Natural killer cell (primary cell): ENCODE results near the gene FSIP1. TPM values are rescaled to one million over a fixed set of nuclear protein-coding genes. Genes with fewer than 3 reads are reported as not detected.

Source experiments
- ATAC-seq, 3 donors: fragments of 150-1000 bp in 2 of 3; fragments of 200-7000 bp in 1 of 3; cut with Tn5 transposase; 1 replicate in 1 of 3; 2 replicates in 2 of 3; pipeline ENCODE4 v1.10.0; 2021; ENCODE audit warnings: mild to moderate bottlenecking in 2 of 3, moderate library complexity in 2 of 3
- DNase-seq, 2 donors: peaks; one replicate each; pipeline versions ENCODE4 v3.0.0 to v3.0.0-alpha.2; 2013 to 2021; ENCODE audit warnings: mixed read lengths in 1 of 2
- H3K27ac ChIP-seq: one replicate; pipeline ENCODE4 v1.5.1; 2013; ENCODE audit warnings: mild to moderate bottlenecking, low read length
- H3K27me3 ChIP-seq: one replicate; pipeline ENCODE4 v1.6.1; 2013; ENCODE audit warnings: low read length; ENCODE audit not compliant: control insufficient read depth, insufficient read depth
- H3K36me3 ChIP-seq: one replicate; pipeline ENCODE4 v1.6.1; 2013; ENCODE audit warnings: low read length; ENCODE audit not compliant: control insufficient read depth, insufficient read depth
- H3K4me1 ChIP-seq: one replicate; pipeline ENCODE4 v1.6.1; 2013; ENCODE audit warnings: low read length; ENCODE audit not compliant: control insufficient read depth, insufficient read depth
- H3K4me3 ChIP-seq: one replicate; pipeline ENCODE4 v1.5.1; 2013; ENCODE audit warnings: low read length
- H3K9me3 ChIP-seq: one replicate; pipeline ENCODE4 v1.6.1; 2013; ENCODE audit warnings: low read length; ENCODE audit not compliant: control insufficient read depth, insufficient read depth
- H3K27ac Mint-ChIP-seq, 2 donors: one replicate each; pipeline ENCODE4 v1.8.0; 2022; ENCODE audit warnings: mild to moderate bottlenecking in 2 of 2, mixed read lengths in 2 of 2, moderate library complexity in 1 of 2
- H3K27me3 Mint-ChIP-seq, 2 donors: one replicate each; pipeline ENCODE4 v1.8.0; 2022; ENCODE audit warnings: low read depth in 2 of 2, mixed read lengths in 2 of 2
- H3K36me3 Mint-ChIP-seq: one replicate; pipeline ENCODE4 v1.8.0; 2022; ENCODE audit warnings: mixed read lengths
- H3K4me1 Mint-ChIP-seq, 2 donors: one replicate each; pipeline ENCODE4 v1.8.0; 2022; ENCODE audit warnings: mixed read lengths in 2 of 2
- H3K4me3 Mint-ChIP-seq: one replicate; pipeline ENCODE4 v1.8.0; 2022; ENCODE audit warnings: mild to moderate bottlenecking, moderate library complexity, mixed read lengths
- H3K9me3 Mint-ChIP-seq, 2 donors: one replicate each; pipeline ENCODE4 v1.8.0; 2022; ENCODE audit warnings: mixed read lengths in 2 of 2
- CTCF ChIP-seq: fragments of 200-600 bp; IDR thresholded peaks from one replicate; pipeline ENCODE4 v1.8.0; 2022; ENCODE audit warnings: antibody characterized with exemption
- WGBS: methylation state at CpG from one replicate; pipeline ENCODE4 v1.1.7; 2013; ENCODE audit warnings: missing lambda C conversion rate; ENCODE audit not compliant: insufficient coverage; 5-methylcytosine and 5-hydroxymethylcytosine counted together
- intact Hi-C: fragments of 100-400 bp; cut with micrococcal nuclease; formaldehyde crosslinking; loops from one replicate; pipeline ENCODE4 v1.14.2; 2022
- total RNA-seq, 4 donors: library from RNA; stranded (reverse); fragments of 120-200 nt in 1 of 4; gene quantifications; one replicate each; pipeline versions ENCODE4 v1.2.3 to v1.2.4, GENCODE V29; 2013 to 2022

The FSIP1 gene
- total RNA-seq, 3 donors from 2014 or later (not counting 1 experiment from before 2014, with no cell fraction given), result 1.1 to 2.3 (median 1.8) TPM

DNA sequence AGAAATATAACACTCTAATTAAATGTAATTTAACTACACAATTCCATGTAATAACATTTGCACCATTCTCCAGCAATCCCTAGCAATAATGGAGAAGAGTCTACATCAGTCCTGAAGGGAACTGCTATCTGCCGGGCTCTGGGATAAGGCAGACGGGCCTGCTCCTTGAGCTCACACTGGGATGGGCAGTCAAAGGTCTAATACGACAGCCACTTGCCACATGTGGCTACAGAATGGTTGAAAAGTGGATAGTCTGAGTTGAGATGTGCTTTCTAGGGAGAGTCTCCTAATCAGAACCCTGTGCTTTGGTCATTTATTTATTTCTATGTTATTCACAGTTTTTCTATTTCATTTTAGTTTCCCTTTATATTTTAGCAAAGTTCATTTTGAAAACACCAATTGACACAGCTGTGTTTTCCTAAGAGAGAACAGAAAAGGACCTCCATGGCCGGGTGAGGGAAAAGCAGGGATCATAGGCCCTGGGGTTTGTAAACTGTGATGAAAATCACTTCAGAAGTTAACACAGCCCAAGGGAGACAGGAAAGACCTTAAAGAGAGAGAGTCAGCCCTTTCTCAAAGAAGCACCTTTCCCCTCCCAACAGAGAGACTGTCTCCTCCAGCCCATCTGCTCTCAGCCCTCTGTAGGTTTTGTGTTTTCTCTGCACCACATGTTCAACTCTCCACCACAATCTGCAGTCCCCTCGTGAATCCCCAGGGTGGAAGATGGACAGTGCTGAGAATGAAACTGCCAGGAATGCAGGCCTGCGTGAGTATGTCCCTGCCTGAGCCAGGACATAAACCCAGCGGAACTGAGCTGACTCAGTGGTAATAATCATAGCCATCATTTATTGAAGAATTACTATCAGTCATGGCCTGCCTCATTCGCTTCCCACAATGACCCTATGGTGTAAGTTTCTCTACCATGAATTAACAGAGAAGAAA, 11.6 kb downstream of the FSIP1 start:
- peaks cover 9 to 11% of the 10 kb centered on the region in 2 donors for H3K4me1 Mint-ChIP-seq
- no peak overlapping the region for H3K27ac ChIP-seq
- H3K9me3 ChIP-seq, result no peaks in the 10 kb centered on the region
- H3K27ac Mint-ChIP-seq, result peak overlapping the region in 1 of 2 donors; percentile 53
- H3K27me3 Mint-ChIP-seq, result no peaks in the 10 kb centered on the region
- no peak for TF ChIP-seq CTCF
- H3K4me3 Mint-ChIP-seq, result no peak overlapping the region
- 85% methylated on average over 8 of the region's 8 CpGs for WGBS
- DNase-seq (no peak), ATAC-seq (no peak)
- no peaks in the 10 kb centered on the region for H3K27me3 ChIP-seq
- H3K9me3 Mint-ChIP-seq, result no peaks in the 10 kb centered on the region
- intact Hi-C loops, result no loop called here
- H3K36me3 Mint-ChIP-seq, result no peaks in the 10 kb centered on the region
- no peak overlapping the region for H3K4me3 ChIP-seq
- peaks cover 5% of the 10 kb centered on the region for H3K4me1 ChIP-seq
- no peaks in the 10 kb centered on the region for H3K36me3 ChIP-seq

DNA sequence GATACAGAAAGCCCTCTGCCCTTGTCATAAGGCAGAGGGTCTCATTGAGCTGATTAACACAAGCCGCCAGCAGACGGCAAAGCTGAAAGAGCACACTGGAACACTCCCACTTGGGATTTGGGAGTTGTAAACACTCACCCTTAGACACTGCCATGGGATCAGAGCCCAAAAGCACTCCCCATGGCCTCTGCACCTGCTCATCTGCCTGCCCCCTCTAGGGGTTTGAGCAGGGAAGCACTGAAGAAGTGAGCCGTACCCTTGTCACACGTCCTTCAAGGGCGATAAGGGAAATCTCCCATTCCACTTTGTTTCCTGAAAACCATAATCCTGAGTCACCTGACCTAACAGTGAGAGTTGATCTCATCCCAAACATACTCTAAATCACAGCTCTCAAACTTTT, 14.7 kb downstream of the FSIP1 start:
- no peak overlapping the region for H3K27ac Mint-ChIP-seq
- 99% methylated on average over 5 of the region's 5 CpGs for WGBS
- Histone ChIP-seq H3K27me3 (no peaks in the 10 kb centered on the region), H3K4me1 (no peaks in the 10 kb centered on the region), H3K36me3 (no peaks in the 10 kb centered on the region), H3K9me3 (no peaks in the 10 kb centered on the region), H3K27ac (no peak overlapping the region), H3K4me3 (no peak overlapping the region)
- ATAC-seq (no peak), DNase-seq (no peak)
- no peaks in the 10 kb centered on the region for H3K27me3 Mint-ChIP-seq
- no peaks in the 10 kb centered on the region for H3K4me1 Mint-ChIP-seq
- intact Hi-C loops, result no loop called here
- H3K36me3 Mint-ChIP-seq, result no peaks in the 10 kb centered on the region
- no peak overlapping the region for H3K4me3 Mint-ChIP-seq
- no peaks in the 10 kb centered on the region for H3K9me3 Mint-ChIP-seq
- TF ChIP-seq CTCF, result no peak

GRCh38 chr15:39761006-39761405, 21.6 kb downstream of the FSIP1 start:
- no peak for DNase-seq
- Histone ChIP-seq H3K4me1 (no peaks in the 10 kb centered on the region), H3K9me3 (no peaks in the 10 kb centered on the region), H3K36me3 (no peaks in the 10 kb centered on the region), H3K27me3 (no peaks in the 10 kb centered on the region), H3K27ac (no peak overlapping the region), H3K4me3 (no peak overlapping the region)
- no peak overlapping the region for H3K27ac Mint-ChIP-seq
- intact Hi-C loops, result no loop called here
- H3K4me3 Mint-ChIP-seq, result no peak overlapping the region
- no peak for ATAC-seq
- no peaks in the 10 kb centered on the region for H3K27me3 Mint-ChIP-seq
- no peak for TF ChIP-seq CTCF
- H3K9me3 Mint-ChIP-seq, result no peaks in the 10 kb centered on the region
- no peaks in the 10 kb centered on the region for H3K36me3 Mint-ChIP-seq
- 100% methylated on average over 2 of the region's 2 CpGs for WGBS
- H3K4me1 Mint-ChIP-seq, result no peaks in the 10 kb centered on the region
